ENCODE measurements around the gene CACNA1C.

Gene CACNA1C

DNA sequence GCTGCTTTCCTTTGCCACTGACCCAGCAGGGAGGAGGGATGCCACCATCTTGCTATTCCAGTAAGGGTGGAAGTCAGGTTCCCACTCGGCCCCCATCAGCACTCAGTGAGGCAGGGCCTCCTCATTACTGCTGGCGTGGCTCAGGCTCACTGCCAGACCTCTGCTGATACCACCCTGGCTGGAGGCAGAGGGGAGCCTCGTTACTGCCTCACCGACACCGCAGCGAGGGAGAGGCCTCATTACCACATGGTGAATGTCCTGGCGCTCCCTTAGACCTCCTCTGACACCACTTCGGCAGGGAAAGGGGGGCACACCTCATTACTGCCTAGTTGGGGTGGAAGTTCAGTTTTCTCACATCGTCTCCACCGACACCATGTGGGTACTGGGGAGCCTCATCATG is 354.1 kb downstream of the CACNA1C start:
- Mint-ChIP-seq H3K4me1 (peaks cover 17% of the 10 kb centered on the region), H3K9me3 (peaks cover 0 to 4% of the 10 kb centered on the region in 2 donors), H3K27me3 (no peaks in the 10 kb centered on the region), H3K27ac (no peak overlapping the region), H3K4me3 (no peak overlapping the region)
- no peak for ATAC-seq
- no peak for DNase-seq

DNA sequence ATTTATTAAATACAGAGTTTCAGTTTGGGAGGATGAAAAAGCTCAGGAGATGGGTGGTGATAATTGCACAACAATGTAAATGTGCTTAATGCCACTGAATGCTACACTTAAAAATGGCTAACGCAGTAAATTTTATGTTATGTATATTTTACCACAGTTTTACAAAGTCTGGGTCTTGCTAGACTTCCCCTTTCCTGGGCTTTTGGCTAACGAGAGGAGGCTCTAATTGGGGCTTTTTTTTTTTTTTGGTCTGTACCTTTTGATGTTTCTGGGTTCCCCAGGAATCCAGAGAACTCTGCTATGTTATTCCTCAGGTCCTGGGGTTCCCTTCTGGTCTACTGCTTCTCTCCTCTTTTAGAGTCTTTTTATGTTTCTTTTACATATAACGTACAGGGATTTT is 355.5 kb downstream of the CACNA1C start:
- Mint-ChIP-seq H3K9me3 (peaks cover 0 to 4% of the 10 kb centered on the region in 2 donors), H3K4me3 (no peak overlapping the region), H3K4me1 (peaks cover 12% of the 10 kb centered on the region), H3K27me3 (no peaks in the 10 kb centered on the region), H3K27ac (no peak overlapping the region)
- ATAC-seq (no peak), DNase-seq (no peak)

DNA sequence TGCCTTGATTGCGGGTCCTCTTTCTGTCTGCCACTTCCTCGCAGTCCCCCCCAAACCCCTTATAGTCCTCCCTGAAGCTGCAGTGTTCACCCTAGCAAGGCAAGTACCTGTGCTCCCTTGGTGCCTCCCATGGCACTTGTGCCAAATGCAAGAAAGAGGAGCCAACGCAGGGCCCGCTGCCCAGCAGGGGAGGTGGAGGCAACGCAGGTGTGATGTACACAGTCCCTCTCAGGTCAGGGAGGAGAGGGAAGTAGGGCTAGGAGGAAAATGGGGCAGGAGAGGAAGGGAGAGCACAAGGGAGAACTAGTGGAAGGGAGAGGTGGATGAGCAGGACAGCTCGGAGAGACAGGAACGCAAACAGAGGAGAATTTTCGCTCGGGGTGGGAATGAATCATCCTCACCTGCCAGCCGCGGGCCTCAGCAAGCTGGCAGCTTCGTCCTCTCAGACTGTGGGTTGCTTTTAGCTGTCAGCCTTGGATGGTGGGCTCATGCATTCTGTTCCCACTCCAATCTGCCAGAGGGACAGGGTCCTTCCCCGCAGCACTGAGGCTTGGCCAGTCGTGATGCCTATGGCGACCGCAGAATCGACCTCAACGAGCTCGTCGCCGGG is 357.0 kb downstream of the CACNA1C start:
- H3K4me1 Mint-ChIP-seq: no peaks in the 10 kb centered on the region
- no peak for ATAC-seq
- H3K27ac Mint-ChIP-seq: no peak overlapping the region
- no peaks in the 10 kb centered on the region for H3K27me3 Mint-ChIP-seq
- peaks cover 0 to 4% of the 10 kb centered on the region in 2 donors for H3K9me3 Mint-ChIP-seq
- DNase-seq: no peak
- H3K4me3 Mint-ChIP-seq: no peak overlapping the region

DNA sequence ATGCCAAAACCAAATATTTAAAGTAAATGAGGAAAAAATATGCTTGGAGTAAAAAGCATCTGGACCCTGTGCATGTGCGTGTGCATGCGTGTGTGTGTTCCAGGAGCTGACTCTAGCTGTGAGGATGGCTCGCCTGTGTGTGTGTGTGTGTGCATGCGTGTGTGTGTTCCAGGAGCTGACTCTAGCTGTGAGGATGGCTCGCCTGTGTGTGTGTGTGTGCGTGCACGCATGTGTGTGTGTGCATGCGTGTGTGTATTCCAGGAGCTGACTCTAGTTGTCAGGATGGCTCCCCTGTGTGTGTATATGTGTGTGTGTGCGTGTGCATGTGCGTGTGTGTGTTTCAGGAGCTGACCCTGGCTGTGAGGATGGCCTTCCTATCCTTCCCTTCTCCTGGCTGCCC is 357.7 kb downstream of the CACNA1C start:
- Mint-ChIP-seq H3K27me3 (no peaks in the 10 kb centered on the region), H3K9me3 (peaks cover 0 to 4% of the 10 kb centered on the region in 2 donors), H3K4me1 (no peaks in the 10 kb centered on the region), H3K4me3 (no peak overlapping the region), H3K27ac (no peak overlapping the region)
- no peak for ATAC-seq
- DNase-seq: no peak

DNA sequence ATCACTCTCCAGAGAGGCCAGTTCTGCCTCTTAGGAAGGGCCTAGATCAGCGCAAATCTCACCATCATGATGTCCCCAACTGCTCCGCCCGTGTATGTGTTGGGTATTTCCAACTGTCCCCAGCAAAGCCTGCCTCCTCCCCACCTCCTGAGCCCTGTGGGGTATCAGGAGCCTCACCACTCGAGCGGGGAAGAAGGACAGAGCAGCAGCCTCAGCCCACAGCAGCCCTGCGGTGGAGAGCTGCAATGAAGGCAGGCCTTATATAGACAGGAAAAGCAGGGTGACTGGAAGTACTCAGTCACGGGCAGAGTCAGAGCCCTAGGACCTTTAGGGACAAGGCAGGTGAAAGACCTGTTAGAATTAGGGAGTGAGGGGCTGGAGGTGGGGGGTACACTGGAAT is 358.2 kb downstream of the CACNA1C start:
- H3K27me3 Mint-ChIP-seq: no peaks in the 10 kb centered on the region
- no peaks in the 10 kb centered on the region for H3K9me3 Mint-ChIP-seq
- ATAC-seq: no peak
- no peaks in the 10 kb centered on the region for H3K4me1 Mint-ChIP-seq
- no peak for DNase-seq
- H3K27ac Mint-ChIP-seq: peak overlapping the region; percentile 27 to 56
- H3K4me3 Mint-ChIP-seq: no peak overlapping the region

DNA sequence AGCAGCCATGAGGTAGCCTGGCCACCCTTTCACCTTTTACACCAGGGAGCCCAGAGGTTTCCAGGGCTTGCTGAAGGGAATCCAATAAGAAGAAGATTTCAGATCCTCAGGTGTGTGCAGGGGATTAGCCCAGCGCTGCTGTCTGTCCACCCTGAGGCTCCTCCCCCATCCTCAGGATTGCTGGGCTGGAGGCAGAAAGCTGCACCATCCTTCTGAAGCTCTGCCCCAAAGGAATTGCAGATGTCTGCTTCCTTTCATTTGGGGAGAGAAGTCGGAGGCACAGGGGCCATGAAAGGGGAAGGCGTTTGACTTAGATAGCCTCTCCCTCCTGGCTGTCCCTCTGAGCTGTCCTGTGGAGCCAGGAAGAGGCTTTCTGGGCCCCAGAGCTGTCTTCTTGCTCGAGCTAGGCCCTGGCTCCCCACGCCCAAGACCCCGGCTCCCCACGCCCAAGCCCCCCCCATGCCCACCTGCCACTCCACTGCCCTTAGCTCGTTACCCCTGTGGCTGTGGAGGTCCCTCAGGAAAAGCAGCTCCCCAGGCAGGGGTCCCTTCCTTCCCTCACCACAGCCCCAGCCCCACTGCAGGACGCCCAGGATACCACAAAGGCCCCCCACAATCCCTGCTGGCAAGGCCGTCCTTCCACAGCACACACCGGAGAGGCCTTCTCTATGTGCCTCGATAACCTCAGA is 359.0 kb downstream of the CACNA1C start:
- no peaks in the 10 kb centered on the region for H3K9me3 Mint-ChIP-seq

DNA sequence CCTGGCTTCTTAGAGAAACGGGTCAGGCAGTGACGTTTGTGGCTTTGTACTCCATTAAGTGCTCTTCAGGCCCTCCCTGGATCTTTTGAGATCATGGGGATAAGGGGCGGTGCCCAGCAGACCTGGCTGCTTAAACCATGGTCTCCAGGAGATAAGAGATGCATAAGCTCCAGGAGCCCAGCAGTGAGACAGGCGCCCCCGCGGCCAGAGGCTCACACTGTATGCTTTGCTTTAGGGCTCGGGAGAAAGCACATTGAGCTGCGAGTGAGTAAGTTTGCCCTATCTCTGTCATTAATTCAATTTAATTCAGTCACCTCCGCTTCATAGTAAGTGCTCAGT is 359.5 kb downstream of the CACNA1C start:
- no peak overlapping the region for H3K27ac Mint-ChIP-seq
- H3K4me1 Mint-ChIP-seq: no peaks in the 10 kb centered on the region
- H3K4me3 Mint-ChIP-seq: no peak overlapping the region
- H3K27me3 Mint-ChIP-seq: no peaks in the 10 kb centered on the region
- no peak for ATAC-seq
- no peaks in the 10 kb centered on the region for H3K9me3 Mint-ChIP-seq
- DNase-seq: no peak

More for the DNA sequence above, 359.0 kb downstream of the CACNA1C start:
- DNase-seq (no peak), ATAC-seq (no peak)
- Mint-ChIP-seq H3K4me1 (no peaks in the 10 kb centered on the region), H3K4me3 (no peak overlapping the region), H3K27me3 (no peaks in the 10 kb centered on the region), H3K27ac (peak overlapping the region in 1 of 2 donors; percentile 72)

DNA sequence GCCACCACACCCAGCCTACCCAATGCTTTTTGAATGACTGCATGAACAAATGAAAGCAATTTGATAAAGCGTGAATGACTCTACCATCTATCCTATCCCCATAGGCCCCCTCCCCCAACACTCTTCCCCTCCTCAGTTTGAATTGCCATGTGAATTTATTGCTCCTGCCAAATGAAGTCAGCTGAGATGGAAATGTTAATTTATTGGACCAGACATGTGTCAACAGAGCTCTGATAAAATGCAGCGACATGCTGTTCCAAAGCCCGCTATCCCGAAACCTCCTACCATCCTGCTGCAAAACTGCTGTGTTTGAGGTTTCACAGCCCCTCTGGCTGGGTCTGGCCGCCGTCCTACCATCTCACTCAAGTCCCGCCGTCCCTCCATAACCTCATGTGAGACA is 360.5 kb downstream of the CACNA1C start:
- DNase-seq (no peak), ATAC-seq (no peak)
- H3K27me3 Mint-ChIP-seq: no peaks in the 10 kb centered on the region
- H3K4me3 Mint-ChIP-seq: no peak overlapping the region
- no peaks in the 10 kb centered on the region for H3K9me3 Mint-ChIP-seq
- no peaks in the 10 kb centered on the region for H3K4me1 Mint-ChIP-seq
- H3K27ac Mint-ChIP-seq: no peak overlapping the region

DNA sequence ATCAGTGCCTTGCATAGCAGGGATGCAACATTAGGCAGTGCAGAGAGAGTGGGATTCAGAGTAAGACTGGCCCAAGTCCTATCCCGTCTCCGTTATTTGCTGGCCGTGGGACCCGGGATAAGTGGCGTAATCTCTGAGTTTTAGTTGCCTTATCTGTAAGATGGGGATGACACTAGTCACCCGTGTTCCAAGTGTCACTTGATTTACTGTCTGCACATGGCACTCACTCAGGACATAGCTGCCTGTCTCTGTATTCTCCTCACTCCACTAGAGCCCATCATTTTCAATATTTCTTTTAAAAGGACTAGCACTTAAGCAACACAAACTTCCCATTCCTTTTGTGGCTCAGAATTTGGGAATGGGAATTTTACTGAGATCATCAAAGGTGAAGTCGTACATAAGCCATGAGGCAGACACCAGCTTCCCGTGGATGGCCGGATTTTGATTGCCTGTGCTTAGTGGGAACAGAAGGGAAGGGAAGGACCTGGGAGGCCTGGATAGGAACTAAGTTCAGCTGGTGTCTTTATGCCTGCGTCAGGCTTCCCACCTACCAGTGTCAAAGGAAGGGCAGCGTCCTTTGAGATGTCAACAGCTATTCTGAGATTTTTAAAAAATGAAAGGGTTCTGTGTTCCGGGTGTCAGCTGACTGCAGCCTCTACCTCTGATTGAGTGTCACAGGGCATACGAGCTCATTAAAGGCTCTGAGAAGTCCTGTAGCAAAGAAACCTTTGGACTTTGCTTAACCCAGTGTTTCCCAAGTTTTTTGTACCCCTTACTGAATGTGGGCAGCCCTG is 361.4 kb downstream of the CACNA1C start:
- ATAC-seq: no peak
- H3K27me3 Mint-ChIP-seq: no peaks in the 10 kb centered on the region
- H3K4me3 Mint-ChIP-seq: no peak overlapping the region
- H3K27ac Mint-ChIP-seq: no peak overlapping the region
- no peaks in the 10 kb centered on the region for H3K9me3 Mint-ChIP-seq
- no peaks in the 10 kb centered on the region for H3K4me1 Mint-ChIP-seq
- DNase-seq: no peak

DNA sequence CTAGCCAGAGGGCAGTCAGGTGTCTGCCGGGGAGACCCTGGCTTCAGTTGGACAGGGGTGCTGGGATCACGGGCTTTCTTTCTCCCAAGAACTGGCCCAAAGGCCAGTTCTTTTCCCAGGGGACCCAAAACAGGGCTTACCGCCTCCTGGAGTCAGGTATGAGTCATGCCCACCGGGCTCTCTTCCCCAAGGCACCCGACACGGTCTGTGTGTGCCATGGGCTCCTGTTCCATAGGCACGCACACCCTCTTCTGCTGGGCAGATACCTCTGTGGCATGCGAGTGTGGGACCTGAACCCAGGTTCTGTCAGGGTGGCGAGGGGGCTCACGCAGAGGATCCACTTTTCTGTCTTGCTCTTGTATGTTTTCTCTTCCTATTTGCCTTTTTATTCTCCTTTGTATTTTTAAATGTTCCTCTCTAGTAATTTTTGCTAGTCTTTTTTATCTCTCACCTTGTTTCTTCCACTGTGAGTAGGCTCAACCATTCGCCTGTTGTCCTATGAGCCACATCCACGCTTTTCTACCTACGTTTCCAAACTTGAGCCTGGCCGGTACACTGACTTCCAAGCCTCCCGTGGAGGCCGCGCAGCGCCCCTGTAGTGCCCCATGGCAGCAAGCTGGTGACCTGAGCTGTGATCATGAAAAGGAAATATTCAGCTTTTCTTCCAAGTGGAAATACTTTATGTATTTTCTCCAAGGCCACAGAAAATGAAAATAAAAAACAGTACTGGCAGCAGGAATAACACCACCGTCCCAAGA is 362.2 kb downstream of the CACNA1C start:
- DNase-seq: no peak
- Mint-ChIP-seq H3K4me1 (no peaks in the 10 kb centered on the region), H3K9me3 (no peaks in the 10 kb centered on the region), H3K27me3 (no peaks in the 10 kb centered on the region), H3K4me3 (no peak overlapping the region), H3K27ac (peak overlapping the region in 1 of 2 donors; percentile 52)
- no peak for ATAC-seq

DNA sequence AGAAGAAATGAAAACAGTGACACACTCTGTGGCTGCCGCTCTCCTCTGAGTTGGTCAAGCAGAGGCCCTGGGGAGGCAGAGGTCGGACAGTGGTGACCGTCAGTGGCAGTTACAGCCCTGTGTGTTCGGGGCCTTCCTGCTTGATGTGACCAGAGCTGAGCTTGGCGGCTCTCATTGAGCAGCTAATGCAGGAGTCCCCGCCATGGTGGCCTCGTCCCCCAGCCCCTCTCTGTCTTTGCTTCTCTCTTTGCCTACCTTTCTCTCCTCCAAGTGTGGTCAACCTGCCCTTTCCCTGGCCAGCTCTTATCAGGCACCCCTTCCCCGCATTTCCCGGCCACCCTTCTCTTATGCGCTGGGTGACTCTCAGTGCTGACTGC is 362.8 kb downstream of the CACNA1C start:
- Mint-ChIP-seq H3K27me3 (no peaks in the 10 kb centered on the region), H3K4me1 (no peaks in the 10 kb centered on the region), H3K9me3 (no peaks in the 10 kb centered on the region), H3K27ac (peak overlapping the region in 1 of 2 donors; percentile 72), H3K4me3 (no peak overlapping the region)
- no peak for ATAC-seq
- DNase-seq: no peak

DNA sequence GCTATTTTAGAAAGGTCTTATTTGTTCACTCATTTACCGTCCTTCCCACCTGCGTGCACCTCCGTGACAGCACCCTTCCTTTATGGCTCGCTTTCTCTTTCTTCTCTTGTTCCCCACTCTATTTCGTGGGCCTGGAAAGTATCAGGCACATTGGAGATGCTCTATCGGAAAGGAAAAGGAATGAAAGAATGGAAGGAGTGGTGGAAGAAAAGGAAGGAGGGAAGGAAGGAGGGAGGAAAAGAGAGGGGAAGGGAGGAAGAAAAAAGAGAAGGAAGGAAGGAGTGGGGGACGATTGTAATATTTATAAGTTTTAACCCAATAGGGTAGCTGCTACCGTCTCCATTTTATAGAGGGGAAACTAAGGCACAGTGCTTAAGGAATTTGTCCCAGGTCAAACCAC is 363.4 kb downstream of the CACNA1C start:
- Mint-ChIP-seq H3K4me3 (no peak overlapping the region), H3K4me1 (no peaks in the 10 kb centered on the region), H3K27ac (no peak overlapping the region), H3K27me3 (no peaks in the 10 kb centered on the region), H3K9me3 (no peaks in the 10 kb centered on the region)
- no peak for DNase-seq
- no peak for ATAC-seq

DNA sequence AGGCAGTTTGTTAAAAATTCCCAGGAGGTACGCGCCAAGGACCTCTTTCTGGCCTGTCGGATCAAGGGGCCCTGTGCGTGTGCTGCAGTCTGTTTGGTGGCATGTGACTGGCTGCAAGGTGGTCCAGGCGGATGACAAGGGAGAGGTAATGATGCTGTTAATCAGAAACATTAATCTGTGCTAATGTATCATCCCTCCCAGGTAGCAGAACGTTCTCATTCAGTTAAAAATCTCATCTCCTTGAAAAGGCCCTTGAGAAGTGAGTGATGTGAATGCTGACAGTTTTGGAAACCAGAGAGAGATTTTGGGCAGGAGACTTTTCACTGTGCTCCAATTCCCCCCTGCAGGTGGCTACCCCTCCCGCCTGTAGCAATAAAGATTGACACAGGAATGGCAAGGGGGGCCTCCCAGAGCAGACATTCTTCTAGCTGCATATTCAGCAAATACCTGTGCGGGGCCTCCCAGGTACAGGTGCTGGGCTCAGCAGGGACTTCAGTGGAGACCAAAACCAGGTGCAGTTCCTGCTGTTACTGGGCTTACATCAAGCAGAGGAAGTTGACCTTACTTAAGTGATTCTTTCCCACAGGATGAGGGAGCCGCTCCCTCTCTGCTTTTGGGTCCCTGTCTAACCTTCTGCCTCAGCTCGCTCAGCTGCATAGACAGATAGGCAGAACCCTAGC is 364.8 kb downstream of the CACNA1C start:
- H3K4me1 Mint-ChIP-seq: no peaks in the 10 kb centered on the region
- H3K4me3 Mint-ChIP-seq: no peak overlapping the region
- no peak overlapping the region for H3K27ac Mint-ChIP-seq
- no peaks in the 10 kb centered on the region for H3K9me3 Mint-ChIP-seq
- DNase-seq: no peak
- no peaks in the 10 kb centered on the region for H3K27me3 Mint-ChIP-seq
- no peak for ATAC-seq

DNA sequence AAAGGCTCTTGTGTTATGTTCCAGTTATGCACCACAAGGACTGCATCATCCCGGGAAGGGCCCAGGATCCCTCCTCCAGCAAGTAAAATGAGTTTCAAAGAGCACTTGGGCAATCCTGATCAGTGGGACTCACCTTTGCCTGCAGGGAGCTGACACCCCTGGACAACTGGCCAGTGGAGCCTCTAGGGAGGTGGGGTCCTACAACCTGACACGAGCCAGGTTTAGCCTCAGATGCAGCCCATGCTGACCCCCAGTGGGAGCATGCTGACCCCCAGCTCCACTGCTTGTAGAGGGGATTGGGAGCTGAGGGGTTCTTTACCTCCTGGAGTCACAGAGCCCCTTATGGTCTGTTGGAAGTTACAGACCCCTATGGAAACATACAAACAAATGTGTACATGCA is 365.8 kb downstream of the CACNA1C start:
- Mint-ChIP-seq H3K27me3 (no peaks in the 10 kb centered on the region), H3K27ac (no peak overlapping the region), H3K4me3 (no peak overlapping the region), H3K9me3 (no peaks in the 10 kb centered on the region), H3K4me1 (no peaks in the 10 kb centered on the region)
- ATAC-seq: no peak
- no peak for DNase-seq

DNA sequence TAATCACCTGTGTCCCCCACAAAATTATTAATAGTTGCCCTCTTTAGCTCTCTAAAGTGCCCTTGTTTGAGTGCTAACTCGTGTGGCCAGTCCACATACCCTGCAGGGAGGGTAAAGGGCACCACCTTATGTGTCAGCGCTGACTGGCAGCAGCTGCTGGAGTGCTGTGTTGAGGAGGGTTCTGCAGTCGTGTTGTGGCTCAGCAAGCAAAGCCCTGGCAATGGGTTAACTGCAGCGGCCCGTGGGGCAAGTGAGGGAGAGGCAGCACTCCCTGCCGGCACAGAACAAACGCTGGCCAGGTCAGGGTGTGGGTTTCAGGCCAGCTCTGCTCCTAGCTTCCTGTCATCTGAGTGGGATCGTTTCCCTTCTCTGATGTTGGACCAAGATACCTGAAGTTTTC is 369.8 kb downstream of the CACNA1C start:
- peak overlapping the region in 1 of 2 donors; percentile 21 for H3K27ac Mint-ChIP-seq
- H3K9me3 Mint-ChIP-seq: peaks cover 8 to 10% of the 10 kb centered on the region in 2 donors
- no peak overlapping the region for H3K4me3 Mint-ChIP-seq
- DNase-seq: no peak
- no peaks in the 10 kb centered on the region for H3K27me3 Mint-ChIP-seq
- no peak for ATAC-seq
- H3K4me1 Mint-ChIP-seq: no peaks in the 10 kb centered on the region
